Mesendoderm (in vitro differentiated cells): ENCODE measurements around the gene ZMIZ2.
"Not testable (repeated sequence)": the region's sequence is repeated elsewhere in the genome, so short reads cannot be mapped to it uniquely, and the experiment has no call there.

Source experiments
- DNase-seq: peaks from one replicate; pipeline ENCODE4 v3.0.0; 2013
- H2AK5ac ChIP-seq: 2 replicates; pipeline ENCODE4 v1.6.1; 2013; ENCODE audit warnings: low read length, inconsistent platforms
- H2BK120ac ChIP-seq: 2 replicates; pipeline ENCODE4 v1.6.1; 2013; ENCODE audit warnings: low read depth, mild to moderate bottlenecking, low read length, moderate library complexity, mixed read lengths
- H2BK15ac ChIP-seq: replicated peaks from 2 replicates; pipeline ENCODE4 v1.6.1; 2013; ENCODE audit warnings: low read depth, mild to moderate bottlenecking, moderate library complexity
- H2BK5ac ChIP-seq: 2 replicates; pipeline ENCODE4 v1.6.1; 2013; ENCODE audit warnings: low read length, inconsistent platforms
- H3K18ac ChIP-seq: 2 replicates; pipeline ENCODE4 v1.6.1; 2013; ENCODE audit warnings: mild to moderate bottlenecking, low read length, mixed read lengths
- H3K23ac ChIP-seq: one replicate; pipeline ENCODE4 v1.6.1; 2013; ENCODE audit warnings: low read length
- H3K27ac ChIP-seq: 2 replicates; pipeline ENCODE4 v1.5.1; 2013; ENCODE audit warnings: low read depth, mild to moderate bottlenecking, inconsistent platforms, low read length, moderate library complexity
- H3K27me3 ChIP-seq: 2 replicates; pipeline ENCODE4 v1.6.1; 2013; ENCODE audit warnings: low read length, control low read depth, mild to moderate bottlenecking, inconsistent platforms; ENCODE audit not compliant: insufficient read depth, poor library complexity
- H3K36me3 ChIP-seq: 2 replicates; pipeline ENCODE4 v1.6.1; 2013; ENCODE audit warnings: low read length, inconsistent platforms; ENCODE audit not compliant: control insufficient read depth, insufficient read depth
- H3K4ac ChIP-seq: one replicate; pipeline ENCODE4 v1.6.1; 2013; ENCODE audit warnings: low read depth, mild to moderate bottlenecking, low read length, moderate library complexity
- H3K4me1 ChIP-seq: 2 replicates; pipeline ENCODE4 v1.6.1; 2013; ENCODE audit warnings: low read depth, low read length, inconsistent platforms; ENCODE audit not compliant: control insufficient read depth
- H3K4me2 ChIP-seq: 2 replicates; pipeline ENCODE4 v1.6.1; 2013; ENCODE audit warnings: low read length
- H3K4me3 ChIP-seq: 2 replicates; pipeline ENCODE4 v1.5.1; 2013; ENCODE audit warnings: mild to moderate bottlenecking, low read length
- H3K56ac ChIP-seq: one replicate; pipeline ENCODE4 v1.6.1; 2013; ENCODE audit warnings: low read length
- H3K79me1 ChIP-seq: 2 replicates; pipeline ENCODE4 v1.6.1; 2013; ENCODE audit warnings: low read length, inconsistent platforms
- H3K79me2 ChIP-seq: 2 replicates; pipeline ENCODE4 v1.6.1; 2013; ENCODE audit warnings: mild to moderate bottlenecking, low read length; ENCODE audit not compliant: control insufficient read depth, insufficient read depth
- H3K9ac ChIP-seq: 2 replicates; pipeline ENCODE4 v1.6.1; 2013; ENCODE audit warnings: low read length, inconsistent platforms
- H4K5ac ChIP-seq: one replicate; pipeline ENCODE4 v1.6.1; 2013; ENCODE audit warnings: low read length
- H4K8ac ChIP-seq: one replicate; pipeline ENCODE4 v1.6.1; 2013; ENCODE audit warnings: low read depth, mild to moderate bottlenecking, control low read depth, low read length, moderate library complexity
- WGBS: extraction: QIAGEN DNeasy Blood & Tissue Kit; methylation state at CpG from one replicate; pipeline ENCODE4 v1.1.7; 2013; ENCODE audit warnings: low lambda C conversion rate, missing lambda C conversion rate; ENCODE audit not compliant: insufficient coverage; ENCODE audit errors: extremely low coverage; 5-methylcytosine and 5-hydroxymethylcytosine counted together

ZMIZ2 gene

GRCh38 chr7:44799939-44800338, 51.3 kb downstream of the ZMIZ2 start:
- Histone ChIP-seq H3K56ac (no peak overlapping the region), H3K79me2 (peaks cover 32% of the 10 kb centered on the region), H3K18ac (no peak overlapping the region), H4K8ac (no peak overlapping the region), H2BK120ac (no peak overlapping the region), H2BK15ac (no peak overlapping the region), H3K4me2 (no peak overlapping the region), H3K23ac (no peak overlapping the region), H3K4ac (no peak overlapping the region), H3K79me1 (peaks cover 6% of the 10 kb centered on the region), H2BK5ac (no peak overlapping the region), H2AK5ac (no peak overlapping the region), H3K4me3 (no peak overlapping the region), H3K27ac (no peak overlapping the region), H3K27me3 (no peaks in the 10 kb centered on the region), H3K9ac (no peak overlapping the region), H3K36me3 (peaks cover 25% of the 10 kb centered on the region), H3K4me1 (peaks cover 3% of the 10 kb centered on the region), H4K5ac (no peak overlapping the region)
- no CpG with 5 or more reads among the region's 4 CpGs for WGBS
- DNase-seq = no peak

- Histone ChIP-seq H3K79me2 (peaks cover 29% of the 10 kb centered on the region), H4K5ac (no peak overlapping the region), H3K9ac (no peak overlapping the region), H3K4ac (no peak overlapping the region), H2BK15ac (no peak overlapping the region), H2AK5ac (no peak overlapping the region), H3K4me3 (no peak overlapping the region), H4K8ac (no peak overlapping the region), H3K4me1 (peaks cover 3% of the 10 kb centered on the region), H2BK120ac (no peak overlapping the region), H3K79me1 (peaks cover 6% of the 10 kb centered on the region), H3K23ac (no peak overlapping the region), H3K18ac (no peak overlapping the region), H3K27me3 (no peaks in the 10 kb centered on the region), H3K27ac (no peak overlapping the region), H3K56ac (peak overlapping the region; percentile 53), H3K36me3 (peaks cover 25% of the 10 kb centered on the region), H2BK5ac (no peak overlapping the region), H3K4me2 (no peak overlapping the region)
- DNase-seq = no peak
- WGBS = no CpG with 5 or more reads among the region's 5 CpGs
These were observed 53.2 kb downstream of the ZMIZ2 start for GRCh38 chr7:44801890-44802289.

GRCh38 chr7:44802418-44803025, 53.9 kb downstream of the ZMIZ2 start:
- Histone ChIP-seq H3K36me3 (peaks cover 25% of the 10 kb centered on the region), H3K27me3 (no peaks in the 10 kb centered on the region), H3K4me1 (peaks cover 3% of the 10 kb centered on the region), H4K8ac (no peak overlapping the region), H3K79me1 (peaks cover 6% of the 10 kb centered on the region), H3K79me2 (peaks cover 23% of the 10 kb centered on the region), H3K18ac (no peak overlapping the region), H2AK5ac (no peak overlapping the region), H2BK5ac (no peak overlapping the region), H2BK15ac (no peak overlapping the region), H3K56ac (no peak overlapping the region), H3K23ac (no peak overlapping the region), H3K4me3 (no peak overlapping the region), H2BK120ac (no peak overlapping the region), H3K9ac (no peak overlapping the region), H3K27ac (no peak overlapping the region), H3K4me2 (no peak overlapping the region), H3K4ac (no peak overlapping the region), H4K5ac (no peak overlapping the region)
- no peak for DNase-seq
- no CpG with 5 or more reads among the region's 5 CpGs for WGBS

GRCh38 chr7:44803828-44804519, 55.3 kb downstream of the ZMIZ2 start:
- H2AK5ac ChIP-seq, H3K18ac ChIP-seq, H3K23ac ChIP-seq, H4K5ac ChIP-seq, H2BK15ac ChIP-seq, H2BK5ac ChIP-seq, H3K4me2 ChIP-seq, H3K27me3 ChIP-seq, H3K56ac ChIP-seq, H3K4me1 ChIP-seq, H3K27ac ChIP-seq, H4K8ac ChIP-seq, H3K4me3 ChIP-seq, H3K4ac ChIP-seq, H2BK120ac ChIP-seq, DNase-seq, H3K79me2 ChIP-seq, H3K9ac ChIP-seq, H3K79me1 ChIP-seq: not testable (repeated sequence)
- no CpG with 5 or more reads among the region's 10 CpGs for WGBS
- peaks cover 22% of the 10 kb centered on the region for H3K36me3 ChIP-seq

GRCh38 chr7:44805950-44806349, 57.3 kb downstream of the ZMIZ2 start:
- no peaks in the 10 kb centered on the region for H3K4me1 ChIP-seq
- H3K9ac ChIP-seq = no peak overlapping the region
- no peak overlapping the region for H3K4ac ChIP-seq
- no peak overlapping the region for H3K27ac ChIP-seq
- no peak for DNase-seq
- no peak overlapping the region for H2BK120ac ChIP-seq
- no peak overlapping the region for H3K18ac ChIP-seq
- H4K8ac ChIP-seq = no peak overlapping the region
- H3K23ac ChIP-seq = no peak overlapping the region
- H3K4me3 ChIP-seq = no peak overlapping the region
- no peak overlapping the region for H2BK5ac ChIP-seq
- H3K79me1 ChIP-seq = peaks cover 3% of the 10 kb centered on the region
- H3K79me2 ChIP-seq = no peaks in the 10 kb centered on the region
- H4K5ac ChIP-seq = no peak overlapping the region
- no peak overlapping the region for H3K56ac ChIP-seq
- H3K4me2 ChIP-seq = no peak overlapping the region
- H2AK5ac ChIP-seq = no peak overlapping the region
- no peaks in the 10 kb centered on the region for H3K27me3 ChIP-seq
- no CpG with 5 or more reads among the region's 5 CpGs for WGBS
- H2BK15ac ChIP-seq = no peak overlapping the region
- peaks cover 13% of the 10 kb centered on the region for H3K36me3 ChIP-seq
